Sigmoid colon (tissue), 7 donors: ENCODE data around the gene RGS19. TPM values are rescaled to one million over a fixed set of nuclear protein-coding genes. Genes with fewer than 3 reads are reported as not detected.

Source experiments
- DNase-seq: peaks from one replicate; pipeline ENCODE4 v3.0.0-alpha.2; 2019
- H3K27ac ChIP-seq, 4 donors: fragments of 200-600 bp; sonication (generic); one replicate each; pipeline ENCODE4 v1.5.1; 2016 to 2019; ENCODE audit warnings: mild to moderate bottlenecking in 1 of 4
- H3K27me3 ChIP-seq, 3 donors: fragments of 200-600 bp; sonication (generic); one replicate each; pipeline ENCODE4 v1.5.1; 2019; ENCODE audit warnings: mild to moderate bottlenecking in 1 of 3
- H3K36me3 ChIP-seq, 4 donors: fragments of 200-600 bp; sonication (generic); one replicate each; pipeline ENCODE4 v1.5.1; 2016 to 2019
- H3K4me1 ChIP-seq, 4 donors: fragments of 200-600 bp; sonication (generic); one replicate each; pipeline ENCODE4 v1.5.1; 2017 to 2019
- H3K4me3 ChIP-seq, 4 donors: fragments of 200-600 bp; sonication (generic); one replicate each; pipeline ENCODE4 v1.5.1; 2017 to 2019; ENCODE audit warnings: mild to moderate bottlenecking in 2 of 4, moderate library complexity in 1 of 4
- H3K9me3 ChIP-seq, 4 donors: fragments of 200-600 bp in 3 of 4; sonication (generic) in 3 of 4; one replicate each; pipeline versions ENCODE4 v1.5.1 to v1.6.1; 2013 to 2019
- EP300 ChIP-seq, 4 donors: sonication (generic); formaldehyde crosslinking; IDR thresholded peaks; one replicate each; pipeline ENCODE4 v1.6.1; 2017; ENCODE audit warnings: antibody characterized with exemption in 4 of 4
- POLR2A ChIP-seq, 2 donors: fragments of 450-650 bp; IDR thresholded peaks; one replicate each; pipeline ENCODE4 v1.6.1; 2016; ENCODE audit warnings: antibody characterized with exemption in 2 of 2, mild to moderate bottlenecking in 2 of 2, moderate library complexity in 2 of 2
- POLR2AphosphoS5 ChIP-seq, 4 donors: sonication (generic); formaldehyde crosslinking; IDR thresholded peaks; one replicate each; pipeline ENCODE4 v1.6.1; 2017; ENCODE audit warnings: antibody characterized with exemption in 4 of 4
- WGBS, 2 donors: extraction: QIAGEN DNeasy Blood & Tissue Kit; methylation state at CpG; one replicate each; pipeline ENCODE4 v1.1.7; 2013; 5-methylcytosine and 5-hydroxymethylcytosine counted together
- intact Hi-C: fragments of 100-400 bp; cut with DNase I; formaldehyde crosslinking; loops from one replicate; pipeline ENCODE4 v1.15.1; 2023
- polyA plus RNA-seq, 3 donors: library from polyadenylated mRNA; stranded (reverse); fragments of 200-250 nt; gene quantifications; one replicate each; pipeline ENCODE4 v1.2.3, GENCODE V29; 2013
- total RNA-seq, 4 donors: library from RNA; depleted of rRNA; stranded (reverse); fragments of >200 nt; gene quantifications; one replicate each; pipeline ENCODE4 v1.1.0, GENCODE V29; 2016
- TF ChIP-seq, protein P1 (sequence below), 4 experiments: fragments of 450-650 bp in 3 of 4; fragments of 200-600 bp in 1 of 4; IDR thresholded peaks; one replicate each; pipeline ENCODE4 v1.5.1; 2016 to 2019; ENCODE audit warnings: antibody characterized with exemption in 4 of 4, mild to moderate bottlenecking in 3 of 4, moderate library complexity in 2 of 4
- donor health status: healthy with polysubstance abuse.
- donor health status: Bipolar disorder and iron deficiency.
- donor health status: healthy.

RGS19 gene
- total and polyA plus RNA-seq, 7 donors = 7.5 to 22.0 (median 11.6) TPM

DNA sequence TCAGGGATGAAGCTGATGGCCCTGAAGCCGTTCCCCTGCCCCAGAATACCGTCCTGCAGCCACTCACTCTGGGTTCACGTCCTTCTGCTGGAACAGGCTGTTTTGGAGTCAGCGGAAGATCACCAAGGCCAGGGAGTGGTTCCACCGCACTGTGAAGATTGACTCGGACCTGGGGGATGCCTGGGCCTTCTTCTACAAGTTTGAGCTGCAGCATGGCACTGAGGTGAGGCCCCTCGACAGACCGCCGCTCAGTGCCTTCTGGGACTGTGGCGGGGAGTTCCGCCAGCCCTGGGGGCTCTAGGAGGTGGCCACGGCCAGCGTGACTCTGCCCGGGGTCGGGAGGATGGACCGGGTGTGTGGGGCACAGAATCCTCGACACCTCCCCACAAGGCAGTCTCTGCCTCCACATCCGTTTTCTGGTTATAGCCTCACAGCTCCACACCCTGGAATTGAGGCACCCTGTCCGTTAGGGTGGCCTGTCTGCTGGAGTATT, 47.5 kb downstream of the RGS19 start:
- Histone ChIP-seq H3K36me3 (peaks cover 31 to 83% (median 41%) of the 10 kb centered on the region in 4 donors), H3K27ac (peak overlapping the region in 3 of 4 donors; percentile 35 to 55 (median 46)), H3K27me3 (peaks cover 0 to 7% (median 5%) of the 10 kb centered on the region in 3 donors), H3K9me3 (no peaks in the 10 kb centered on the region), H3K4me3 (no peak overlapping the region), H3K4me1 (peaks cover 0 to 32% (median 21%) of the 10 kb centered on the region in 4 donors)
- TF ChIP-seq, protein P1, sequence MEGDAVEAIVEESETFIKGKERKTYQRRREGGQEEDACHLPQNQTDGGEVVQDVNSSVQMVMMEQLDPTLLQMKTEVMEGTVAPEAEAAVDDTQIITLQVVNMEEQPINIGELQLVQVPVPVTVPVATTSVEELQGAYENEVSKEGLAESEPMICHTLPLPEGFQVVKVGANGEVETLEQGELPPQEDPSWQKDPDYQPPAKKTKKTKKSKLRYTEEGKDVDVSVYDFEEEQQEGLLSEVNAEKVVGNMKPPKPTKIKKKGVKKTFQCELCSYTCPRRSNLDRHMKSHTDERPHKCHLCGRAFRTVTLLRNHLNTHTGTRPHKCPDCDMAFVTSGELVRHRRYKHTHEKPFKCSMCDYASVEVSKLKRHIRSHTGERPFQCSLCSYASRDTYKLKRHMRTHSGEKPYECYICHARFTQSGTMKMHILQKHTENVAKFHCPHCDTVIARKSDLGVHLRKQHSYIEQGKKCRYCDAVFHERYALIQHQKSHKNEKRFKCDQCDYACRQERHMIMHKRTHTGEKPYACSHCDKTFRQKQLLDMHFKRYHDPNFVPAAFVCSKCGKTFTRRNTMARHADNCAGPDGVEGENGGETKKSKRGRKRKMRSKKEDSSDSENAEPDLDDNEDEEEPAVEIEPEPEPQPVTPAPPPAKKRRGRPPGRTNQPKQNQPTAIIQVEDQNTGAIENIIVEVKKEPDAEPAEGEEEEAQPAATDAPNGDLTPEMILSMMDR (IDR thresholded peaks at IDR 0.05) = no peak
- TF ChIP-seq POLR2A (IDR thresholded peaks at IDR 0.05) (no peak), POLR2AphosphoS5 (IDR thresholded peaks at IDR 0.05) (no peak), EP300 (IDR thresholded peaks at IDR 0.05) (no peak)
- no peak for DNase-seq
- intact Hi-C loops = no loop called here
- WGBS, 2 donors = 95 to 96% methylated on average over 19 of the region's 19 CpGs

DNA sequence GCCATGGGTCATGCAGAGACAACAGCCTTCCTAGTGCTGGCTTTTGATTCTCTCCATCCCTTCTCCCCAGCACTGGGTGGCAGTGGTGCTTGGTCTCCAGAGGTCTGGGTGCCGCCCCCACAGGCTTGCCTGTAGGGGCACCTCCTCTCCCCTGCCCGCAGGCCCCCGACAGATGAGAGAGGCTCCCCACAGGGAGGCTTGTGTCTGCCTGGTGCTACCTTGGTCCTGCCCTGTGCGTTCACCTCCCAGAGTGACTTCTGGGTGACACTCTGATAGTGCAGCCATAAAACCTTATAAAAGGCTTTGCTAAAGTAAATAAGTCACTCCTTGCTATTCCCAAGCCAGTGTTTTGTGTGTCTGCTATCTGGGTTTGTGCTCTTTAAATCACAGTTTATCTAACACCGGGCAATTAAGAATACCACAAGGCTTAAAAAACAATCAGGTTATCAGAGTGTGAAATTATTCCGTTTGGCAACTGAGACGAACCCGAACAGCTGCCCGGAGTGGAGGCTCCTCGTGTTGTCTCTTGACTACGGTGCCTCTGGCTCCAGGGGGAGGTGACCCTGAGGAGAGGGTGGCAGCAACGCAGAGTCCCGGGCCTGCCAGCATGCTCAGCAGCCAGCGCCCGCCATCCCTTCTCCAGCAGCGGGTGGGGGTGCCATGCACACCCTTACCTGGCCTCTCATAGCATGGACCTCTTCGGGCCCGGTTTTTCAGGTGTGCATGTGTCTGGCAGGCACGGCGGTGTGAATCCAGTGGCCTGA, 48.8 kb downstream of the RGS19 start:
- no peak for DNase-seq
- H3K36me3 ChIP-seq = peaks cover 44 to 95% (median 54%) of the 10 kb centered on the region in 4 donors
- 21 to 68% methylated on average over 20 of the region's 20 CpGs for WGBS, 2 donors

DNA sequence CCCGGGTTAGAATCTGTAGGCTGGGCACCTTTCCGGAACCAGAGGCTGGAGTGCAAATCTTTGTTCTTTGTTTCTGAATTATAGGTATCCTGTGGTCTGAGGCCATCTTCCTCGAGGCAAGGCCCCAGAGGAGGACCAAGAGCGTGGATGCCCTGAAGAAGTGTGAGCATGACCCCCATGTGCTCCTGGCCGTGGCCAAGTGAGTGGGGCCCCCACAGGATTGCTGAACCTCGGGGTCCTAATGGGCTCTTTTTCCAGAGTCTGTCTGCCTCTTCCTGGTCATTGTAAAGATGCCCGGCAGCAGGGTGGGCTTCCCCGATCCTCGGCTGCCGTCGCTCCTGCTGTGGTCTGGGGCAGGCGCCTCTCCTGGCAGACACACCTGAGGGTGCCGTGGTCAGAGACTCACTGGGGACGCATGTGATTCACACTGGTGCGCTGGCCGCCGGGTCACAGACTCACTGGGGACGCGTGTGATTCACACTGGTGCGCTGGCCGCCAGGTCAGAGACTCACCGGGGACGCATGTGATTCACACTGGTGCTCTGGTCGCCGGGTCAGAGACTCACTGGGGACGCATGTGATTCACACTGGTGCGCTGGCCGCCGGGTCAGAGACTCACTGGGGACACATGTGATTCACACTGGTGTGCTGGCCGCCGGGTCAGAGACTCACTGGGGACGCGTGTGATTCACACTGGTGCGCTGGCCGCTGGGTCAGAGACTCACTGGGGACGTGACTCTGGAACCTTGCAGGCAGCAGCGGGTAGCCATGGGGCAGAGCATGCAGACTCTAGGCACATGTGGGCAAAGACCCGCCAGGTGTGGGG, 49.8 kb downstream of the RGS19 start:
- Histone ChIP-seq H3K9me3 (no peaks in the 10 kb centered on the region), H3K27ac (peak overlapping the region in 1 of 4 donors; percentile 72), H3K4me1 (peaks cover 0 to 44% (median 23%) of the 10 kb centered on the region in 4 donors), H3K4me3 (no peak overlapping the region), H3K36me3 (peaks cover 53 to 95% (median 64%) of the 10 kb centered on the region in 4 donors), H3K27me3 (no peaks in the 10 kb centered on the region)
- DNase-seq = no peak
- intact Hi-C loops = no loop called here
- WGBS, 2 donors = 94 to 96% methylated on average over 38 of the region's 38 CpGs
- TF ChIP-seq EP300 (IDR thresholded peaks at IDR 0.05) = no peak
- TF ChIP-seq, protein P1 (IDR thresholded peaks at IDR 0.05) = no peak
- TF ChIP-seq POLR2A (IDR thresholded peaks at IDR 0.05) = no peak
- no peak for TF ChIP-seq POLR2AphosphoS5 (IDR thresholded peaks at IDR 0.05)

More for the DNA sequence above, 48.8 kb downstream of the RGS19 start:
- Histone ChIP-seq H3K4me1 (peaks cover 0 to 36% (median 21%) of the 10 kb centered on the region in 4 donors), H3K9me3 (no peaks in the 10 kb centered on the region), H3K4me3 (no peak overlapping the region), H3K27me3 (no peaks in the 10 kb centered on the region), H3K27ac (no peak overlapping the region)
- intact Hi-C loops = no loop called here
- TF ChIP-seq POLR2AphosphoS5 (IDR thresholded peaks at IDR 0.05) = no peak
- TF ChIP-seq EP300 (IDR thresholded peaks at IDR 0.05) = no peak

GRCh38 chr20:64027981-64028685, 51.2 kb downstream of the RGS19 start:
- Histone ChIP-seq H3K36me3 (peaks cover 64 to 98% (median 72%) of the 10 kb centered on the region in 4 donors), H3K4me3 (no peak overlapping the region), H3K4me1 (peaks cover 0 to 54% (median 28%) of the 10 kb centered on the region in 4 donors), H3K9me3 (no peaks in the 10 kb centered on the region), H3K27me3 (no peaks in the 10 kb centered on the region), H3K27ac (peak overlapping the region in 3 of 4 donors; percentile 64 to 72 (median 65))
- WGBS, 2 donors = 91 to 96% methylated on average over 24 of the region's 24 CpGs
- TF ChIP-seq POLR2A (IDR thresholded peaks at IDR 0.05) (no peak), POLR2AphosphoS5 (IDR thresholded peaks at IDR 0.05) (peak; percentile 81 to 94 (median 90)), EP300 (IDR thresholded peaks at IDR 0.05) (peak in 1 of 4 donors; percentile 88)
- intact Hi-C loops = no loop called here
- peak; percentile 92 for DNase-seq

DNA sequence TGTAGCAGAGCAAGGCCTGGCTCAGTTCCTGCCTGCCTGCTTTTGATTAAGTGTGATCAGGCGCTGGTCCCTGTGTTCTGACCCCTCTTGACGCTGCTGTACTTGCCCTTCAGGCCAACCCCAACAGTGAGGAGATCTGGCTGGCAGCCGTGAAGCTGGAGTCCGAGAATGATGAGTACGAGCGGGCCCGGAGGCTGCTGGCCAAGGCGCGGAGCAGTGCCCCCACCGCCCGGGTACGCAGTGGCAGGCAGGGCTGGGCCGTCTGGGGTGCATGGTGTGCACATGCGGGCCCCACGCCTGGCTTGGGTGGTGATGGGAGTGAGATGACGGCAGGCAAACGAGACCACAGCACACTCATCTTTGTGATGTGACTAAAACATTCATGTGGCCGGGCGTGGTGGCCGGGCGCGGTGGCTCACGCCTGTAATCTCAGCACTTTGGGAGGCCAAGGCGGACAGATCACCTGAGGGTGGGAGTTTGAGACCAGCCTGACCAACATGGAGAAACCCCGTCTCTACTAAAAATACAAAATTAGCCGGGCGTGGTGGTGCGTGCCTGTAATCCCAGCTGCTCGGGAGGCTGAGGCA, 53.4 kb downstream of the RGS19 start:
- DNase-seq = no peak
- Histone ChIP-seq H3K27ac (no peak overlapping the region), H3K27me3 (no peaks in the 10 kb centered on the region), H3K36me3 (peaks cover 70 to 100% (median 75%) of the 10 kb centered on the region in 4 donors), H3K4me3 (no peak overlapping the region), H3K4me1 (peaks cover 0 to 42% (median 24%) of the 10 kb centered on the region in 4 donors), H3K9me3 (no peaks in the 10 kb centered on the region)
- TF ChIP-seq, protein P1 (IDR thresholded peaks at IDR 0.05) = no peak
- TF ChIP-seq EP300 (IDR thresholded peaks at IDR 0.05) (no peak), POLR2A (IDR thresholded peaks at IDR 0.05) (no peak), POLR2AphosphoS5 (IDR thresholded peaks at IDR 0.05) (no peak)
- intact Hi-C loops = no loop called here
- 92 to 95% methylated on average over 29 of the region's 29 CpGs for WGBS, 2 donors
